ENCODE data around the gene MTHFSD.

DNA sequence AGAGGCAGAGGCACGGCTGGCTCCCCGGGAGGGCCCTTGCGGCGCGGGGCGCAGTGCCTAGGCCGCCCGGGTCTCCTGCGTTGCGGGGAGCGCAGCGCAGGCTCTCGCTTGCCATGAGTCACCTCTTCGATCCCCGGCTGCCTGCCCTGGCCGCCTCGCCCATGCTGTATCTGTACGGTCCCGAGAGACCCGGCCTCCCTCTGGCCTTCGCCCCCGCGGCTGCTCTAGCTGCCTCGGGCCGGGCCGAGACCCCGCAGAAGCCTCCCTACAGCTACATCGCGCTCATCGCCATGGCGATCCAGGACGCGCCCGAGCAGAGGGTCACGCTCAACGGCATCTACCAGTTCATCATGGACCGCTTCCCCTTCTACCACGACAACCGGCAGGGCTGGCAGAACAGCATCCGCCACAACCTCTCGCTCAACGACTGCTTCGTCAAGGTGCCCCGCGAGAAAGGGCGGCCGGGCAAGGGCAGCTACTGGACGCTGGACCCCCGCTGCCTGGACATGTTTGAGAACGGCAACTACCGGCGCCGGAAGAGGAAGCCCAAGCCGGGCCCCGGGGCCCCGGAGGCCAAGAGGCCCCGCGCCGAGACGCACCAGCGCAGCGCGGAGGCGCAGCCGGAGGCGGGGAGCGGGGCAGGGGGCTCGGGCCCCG lies 23.7 kb upstream of the MTHFSD start:
- TF ChIP-seq POLR2A (IDR thresholded peaks at IDR 0.05): no peak
- TF ChIP-seq, protein P1, sequence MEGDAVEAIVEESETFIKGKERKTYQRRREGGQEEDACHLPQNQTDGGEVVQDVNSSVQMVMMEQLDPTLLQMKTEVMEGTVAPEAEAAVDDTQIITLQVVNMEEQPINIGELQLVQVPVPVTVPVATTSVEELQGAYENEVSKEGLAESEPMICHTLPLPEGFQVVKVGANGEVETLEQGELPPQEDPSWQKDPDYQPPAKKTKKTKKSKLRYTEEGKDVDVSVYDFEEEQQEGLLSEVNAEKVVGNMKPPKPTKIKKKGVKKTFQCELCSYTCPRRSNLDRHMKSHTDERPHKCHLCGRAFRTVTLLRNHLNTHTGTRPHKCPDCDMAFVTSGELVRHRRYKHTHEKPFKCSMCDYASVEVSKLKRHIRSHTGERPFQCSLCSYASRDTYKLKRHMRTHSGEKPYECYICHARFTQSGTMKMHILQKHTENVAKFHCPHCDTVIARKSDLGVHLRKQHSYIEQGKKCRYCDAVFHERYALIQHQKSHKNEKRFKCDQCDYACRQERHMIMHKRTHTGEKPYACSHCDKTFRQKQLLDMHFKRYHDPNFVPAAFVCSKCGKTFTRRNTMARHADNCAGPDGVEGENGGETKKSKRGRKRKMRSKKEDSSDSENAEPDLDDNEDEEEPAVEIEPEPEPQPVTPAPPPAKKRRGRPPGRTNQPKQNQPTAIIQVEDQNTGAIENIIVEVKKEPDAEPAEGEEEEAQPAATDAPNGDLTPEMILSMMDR (IDR thresholded peaks at IDR 0.05): no peak
